ENCODE measurements around the gene HNRNPA1.
"Not testable (repeated sequence)": the region's sequence is repeated elsewhere in the genome, so short reads cannot be mapped to it uniquely, and the experiment has no call there.

The HNRNPA1 gene

DNA sequence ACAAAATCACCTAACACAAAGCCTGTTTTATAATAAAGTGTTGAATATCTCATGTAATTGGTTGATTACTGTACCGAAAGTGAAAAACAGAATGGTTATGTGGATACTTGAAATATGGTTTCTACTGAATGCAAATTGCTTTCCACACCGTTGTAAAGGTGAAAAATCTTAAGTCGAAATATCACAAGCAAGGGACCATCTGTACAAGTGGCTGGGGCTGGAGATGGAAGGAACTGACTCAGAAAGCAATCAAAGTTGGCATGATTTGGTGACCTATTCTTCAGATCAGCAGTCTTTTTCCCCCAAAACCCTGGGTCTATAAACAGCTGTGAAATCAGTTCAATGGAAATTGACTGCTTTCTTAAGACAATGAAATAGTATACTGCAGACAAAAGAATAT, 4.2 kb upstream of the HNRNPA1 start:
- H3K27ac ChIP-seq = no peak overlapping the region
- TF ChIP-seq, protein P1, sequence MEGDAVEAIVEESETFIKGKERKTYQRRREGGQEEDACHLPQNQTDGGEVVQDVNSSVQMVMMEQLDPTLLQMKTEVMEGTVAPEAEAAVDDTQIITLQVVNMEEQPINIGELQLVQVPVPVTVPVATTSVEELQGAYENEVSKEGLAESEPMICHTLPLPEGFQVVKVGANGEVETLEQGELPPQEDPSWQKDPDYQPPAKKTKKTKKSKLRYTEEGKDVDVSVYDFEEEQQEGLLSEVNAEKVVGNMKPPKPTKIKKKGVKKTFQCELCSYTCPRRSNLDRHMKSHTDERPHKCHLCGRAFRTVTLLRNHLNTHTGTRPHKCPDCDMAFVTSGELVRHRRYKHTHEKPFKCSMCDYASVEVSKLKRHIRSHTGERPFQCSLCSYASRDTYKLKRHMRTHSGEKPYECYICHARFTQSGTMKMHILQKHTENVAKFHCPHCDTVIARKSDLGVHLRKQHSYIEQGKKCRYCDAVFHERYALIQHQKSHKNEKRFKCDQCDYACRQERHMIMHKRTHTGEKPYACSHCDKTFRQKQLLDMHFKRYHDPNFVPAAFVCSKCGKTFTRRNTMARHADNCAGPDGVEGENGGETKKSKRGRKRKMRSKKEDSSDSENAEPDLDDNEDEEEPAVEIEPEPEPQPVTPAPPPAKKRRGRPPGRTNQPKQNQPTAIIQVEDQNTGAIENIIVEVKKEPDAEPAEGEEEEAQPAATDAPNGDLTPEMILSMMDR (conservative IDR thresholded peaks at IDR 0.05) = no peak
- no peak for TF ChIP-seq ZFX (IDR thresholded peaks at IDR 0.05)

DNA sequence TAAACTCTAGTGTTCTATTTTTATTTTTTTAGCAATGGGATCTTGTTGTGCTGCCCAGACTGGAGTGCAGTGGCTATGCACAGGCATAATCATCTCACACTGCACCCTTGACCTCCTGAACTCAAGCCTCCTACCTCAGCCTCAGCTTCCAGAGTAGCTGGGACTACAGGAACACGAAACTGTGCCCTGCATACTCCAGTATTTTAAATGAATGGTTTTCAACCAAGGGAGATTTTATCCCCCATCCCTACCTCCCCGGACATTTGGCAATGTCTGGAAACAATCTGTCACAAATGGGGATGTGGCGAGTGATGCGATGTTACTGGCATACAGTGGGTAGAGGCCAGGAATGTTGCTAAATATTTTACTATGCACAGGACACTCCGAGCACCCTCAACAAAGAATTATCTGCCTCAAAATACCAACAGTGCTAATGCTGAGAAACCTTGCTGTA, 2.7 kb upstream of the HNRNPA1 start:
- TF ChIP-seq, protein P1 (conservative IDR thresholded peaks at IDR 0.05) = no peak
- no peak for TF ChIP-seq ZFX (IDR thresholded peaks at IDR 0.05)
- H3K27ac ChIP-seq = peak overlapping the region; percentile 15; the same call in 1 of the 2 replicates

DNA sequence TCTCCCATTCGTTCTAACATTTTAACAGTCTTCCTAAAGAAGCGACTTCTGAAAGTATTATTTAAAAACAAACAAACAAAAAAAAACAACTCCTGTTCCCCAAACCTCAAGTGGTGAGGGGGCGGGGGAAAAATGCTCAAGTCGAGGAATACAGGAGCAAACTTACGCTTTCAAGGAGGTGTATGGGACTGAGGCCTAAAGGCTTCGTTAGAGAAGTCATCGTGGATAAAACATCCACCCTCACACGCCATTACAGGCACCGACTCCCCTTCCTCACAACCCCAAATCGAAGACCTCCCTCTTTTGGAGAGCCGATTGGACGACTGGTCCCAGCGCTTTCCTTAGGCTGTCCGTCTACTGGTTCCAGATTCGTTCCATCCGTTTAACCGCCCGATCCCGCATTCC, 1.3 kb upstream of the HNRNPA1 start:
- H3K27ac ChIP-seq = peak overlapping the region; percentile 95
- TF ChIP-seq, protein P1 (conservative IDR thresholded peaks at IDR 0.05) = no peak
- peak; percentile 53; the same call in 1 of the 2 replicates for TF ChIP-seq ZFX (IDR thresholded peaks at IDR 0.05)

DNA sequence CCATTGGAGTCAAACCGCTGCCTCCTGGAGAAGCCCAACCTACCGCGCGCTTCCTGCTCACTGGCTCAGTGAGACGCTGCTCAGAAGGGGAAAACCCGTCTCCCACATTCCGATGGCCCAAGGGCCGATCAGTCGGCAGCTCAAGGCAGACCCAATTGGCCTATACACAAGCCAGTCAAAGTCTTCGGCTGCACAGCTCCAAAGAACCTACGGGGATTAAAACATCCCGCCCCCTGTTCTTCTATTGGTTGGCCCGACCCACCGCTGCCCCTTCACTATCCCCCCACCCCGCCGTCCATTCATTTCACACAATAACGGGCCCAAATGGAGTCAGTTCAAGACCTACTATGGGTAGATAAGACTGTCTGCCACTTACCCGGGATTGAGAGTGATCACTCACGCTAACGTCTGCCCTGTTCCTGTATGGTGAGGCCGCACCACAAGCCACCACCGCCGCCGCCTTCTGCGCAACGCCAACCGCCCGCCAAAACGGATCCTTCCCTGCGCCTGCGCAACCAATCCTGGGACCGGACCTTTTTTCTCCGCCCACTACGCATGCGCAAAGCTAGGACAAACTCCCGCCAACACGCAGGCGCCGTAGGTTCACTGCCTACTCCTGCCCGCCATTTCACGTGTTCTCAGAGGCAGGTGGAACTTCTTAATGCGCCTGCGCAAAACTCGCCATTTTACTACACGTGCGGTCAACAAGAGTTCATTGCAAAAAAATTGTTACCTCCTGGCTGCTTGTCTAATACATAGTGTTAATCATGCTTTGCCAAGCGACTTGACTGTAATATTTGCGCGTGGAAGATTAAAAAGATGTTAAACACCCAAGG, 676 bp upstream of the HNRNPA1 start, which contains the start of gene CBX5:
TSS of gene CBX5 (minus strand) at position 491 of the 836 bp plus-strand sequence. CDS start 22,472 bp downstream, outside the sequence.
- H3K27ac ChIP-seq = peak within 1 kb of the TSS; percentile 95
- TF ChIP-seq, protein P1 (conservative IDR thresholded peaks at IDR 0.05) = no peak
- TF ChIP-seq ZFX (IDR thresholded peaks at IDR 0.05) = peak; percentile 3; the same call in 1 of the 2 replicates

DNA sequence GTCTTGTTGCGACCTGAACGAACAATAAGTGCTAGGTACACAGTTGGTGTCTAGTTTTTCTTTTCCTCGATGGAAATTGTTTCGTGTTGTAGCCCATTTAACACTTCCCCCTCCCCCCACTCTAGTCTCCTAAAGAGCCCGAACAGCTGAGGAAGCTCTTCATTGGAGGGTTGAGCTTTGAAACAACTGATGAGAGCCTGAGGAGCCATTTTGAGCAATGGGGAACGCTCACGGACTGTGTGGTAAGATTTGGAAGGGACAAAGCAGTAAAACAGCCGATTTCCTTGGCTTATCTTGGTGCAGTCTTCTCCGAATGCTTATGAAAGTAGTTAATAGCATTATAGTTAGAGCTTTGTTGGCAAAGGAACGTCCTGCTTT, 724 bp downstream of the HNRNPA1 start:
- H3K27ac ChIP-seq = peak overlapping the region; percentile 95

DNA sequence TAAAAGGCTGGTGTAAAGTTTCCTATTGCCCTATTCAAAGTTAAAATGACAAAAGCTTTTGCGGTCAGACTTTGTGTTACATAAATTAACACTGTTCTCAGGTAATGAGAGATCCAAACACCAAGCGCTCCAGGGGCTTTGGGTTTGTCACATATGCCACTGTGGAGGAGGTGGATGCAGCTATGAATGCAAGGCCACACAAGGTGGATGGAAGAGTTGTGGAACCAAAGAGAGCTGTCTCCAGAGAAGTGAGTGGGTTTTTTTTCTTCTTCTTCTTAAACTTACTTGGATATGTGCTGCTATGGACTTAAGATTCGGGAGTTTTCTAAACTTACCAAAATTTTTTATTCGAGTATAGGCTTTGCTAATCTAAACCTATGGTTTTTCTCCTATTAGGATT, 1.2 kb downstream of the HNRNPA1 start:
- H3K27ac ChIP-seq = peak overlapping the region; percentile 95; the same call in 1 of the 2 replicates

DNA sequence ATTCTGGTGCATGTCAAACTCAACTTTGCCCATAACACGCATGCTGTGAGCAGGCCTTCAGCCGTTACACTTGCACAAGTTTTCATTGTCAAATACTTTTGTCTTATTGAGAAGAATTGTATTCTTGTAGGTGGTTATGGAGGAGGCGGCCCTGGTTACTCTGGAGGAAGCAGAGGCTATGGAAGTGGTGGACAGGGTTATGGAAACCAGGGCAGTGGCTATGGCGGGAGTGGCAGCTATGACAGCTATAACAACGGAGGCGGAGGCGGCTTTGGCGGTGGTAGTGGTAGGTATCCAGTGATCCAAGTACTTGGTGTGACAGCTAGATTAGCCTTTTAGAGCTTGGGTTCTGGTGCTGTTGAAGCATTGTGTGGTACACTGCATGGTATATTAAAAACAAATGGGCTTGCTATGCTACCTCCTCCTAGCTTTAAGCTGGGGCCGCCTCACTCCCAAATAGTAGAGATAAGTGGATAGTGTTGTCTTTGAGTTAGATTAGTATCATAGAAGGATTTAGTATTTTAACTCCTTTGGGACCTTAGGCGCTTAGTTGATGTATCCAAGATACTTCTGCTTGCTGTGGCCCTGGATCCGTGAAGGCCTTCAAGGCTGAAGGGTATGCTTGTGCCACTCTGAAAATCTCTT, 2.5 kb downstream of the HNRNPA1 start:
- H3K27ac ChIP-seq = peak overlapping the region; percentile 31; the same call in 1 of the 2 replicates
- TF ChIP-seq, protein P1 (conservative IDR thresholded peaks at IDR 0.05) = no peak
- TF ChIP-seq ZFX (IDR thresholded peaks at IDR 0.05) = no peak

DNA sequence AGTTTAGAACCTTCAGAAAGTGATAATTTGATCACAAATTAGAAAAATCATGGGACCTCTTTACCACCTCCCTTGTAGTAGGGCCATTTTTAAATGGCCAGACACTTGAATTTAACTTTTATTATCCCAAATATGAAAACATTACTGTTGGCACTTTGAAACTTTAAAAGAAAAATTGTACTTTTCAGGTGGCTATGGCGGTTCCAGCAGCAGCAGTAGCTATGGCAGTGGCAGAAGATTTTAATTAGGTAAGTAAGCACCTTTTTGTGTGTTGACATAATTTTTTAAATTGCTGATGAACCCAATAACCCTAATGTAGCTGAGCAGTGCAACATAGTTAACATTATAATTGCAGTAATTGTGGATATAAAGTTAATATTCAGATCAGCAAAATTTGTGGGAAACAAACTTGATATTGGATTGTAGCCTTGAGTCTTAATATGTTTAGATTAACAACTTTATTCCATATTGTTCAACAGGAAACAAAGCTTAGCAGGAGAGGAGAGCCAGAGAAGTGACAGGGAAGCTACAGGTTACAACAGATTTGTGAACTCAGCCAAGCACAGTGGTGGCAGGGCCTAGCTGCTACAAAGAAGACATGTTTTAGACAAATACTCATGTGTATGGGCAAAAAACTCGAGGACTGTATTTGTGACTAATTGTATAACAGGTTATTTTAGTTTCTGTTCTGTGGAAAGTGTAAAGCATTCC, 3.7 kb downstream of the HNRNPA1 start:
- not testable (repeated sequence) for H3K27ac ChIP-seq
